Measurements from ENCODE around the gene SRGAP1. TPM values are rescaled to one million over a fixed set of nuclear protein-coding genes. Genes with fewer than 3 reads are reported as not detected.

Gene SRGAP1
- total and polyA plus RNA-seq, 9 of the 15 experiments (the other 6 are each of a cell fraction or from before 2014, with no cell fraction given): 0.01 to 0.13 (median 0.04) TPM; not detected in 3

GRCh38 chr12:64142784-64143183 lies 298.3 kb downstream of the SRGAP1 start:
- TF ChIP-seq, protein P1, sequence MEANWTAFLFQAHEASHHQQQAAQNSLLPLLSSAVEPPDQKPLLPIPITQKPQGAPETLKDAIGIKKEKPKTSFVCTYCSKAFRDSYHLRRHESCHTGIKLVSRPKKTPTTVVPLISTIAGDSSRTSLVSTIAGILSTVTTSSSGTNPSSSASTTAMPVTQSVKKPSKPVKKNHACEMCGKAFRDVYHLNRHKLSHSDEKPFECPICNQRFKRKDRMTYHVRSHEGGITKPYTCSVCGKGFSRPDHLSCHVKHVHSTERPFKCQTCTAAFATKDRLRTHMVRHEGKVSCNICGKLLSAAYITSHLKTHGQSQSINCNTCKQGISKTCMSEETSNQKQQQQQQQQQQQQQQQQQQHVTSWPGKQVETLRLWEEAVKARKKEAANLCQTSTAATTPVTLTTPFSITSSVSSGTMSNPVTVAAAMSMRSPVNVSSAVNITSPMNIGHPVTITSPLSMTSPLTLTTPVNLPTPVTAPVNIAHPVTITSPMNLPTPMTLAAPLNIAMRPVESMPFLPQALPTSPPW (CRISPR knock-in tag; IDR thresholded peaks at IDR 0.05): no peak
- TF ChIP-seq ZNF165 (CRISPR knock-in tag; IDR thresholded peaks at IDR 0.05; ENCODE audit: borderline replicate concordance) (no peak), NFATC3 (IDR thresholded peaks at IDR 0.05) (no peak), PATZ1 (CRISPR knock-in tag; IDR thresholded peaks at IDR 0.05; ENCODE audit: borderline replicate concordance) (no peak), HINFP (tag; conservative IDR thresholded peaks at IDR 0.05; ENCODE audit: low read depth) (no peak), LCOR (CRISPR knock-in tag; IDR thresholded peaks at IDR 0.05) (no peak), LARP7 (IDR thresholded peaks at IDR 0.05) (no peak), ZNF282 (CRISPR knock-in tag; IDR thresholded peaks at IDR 0.05) (no peak)
- no peaks in the 10 kb centered on the region for H3K4me1 ChIP-seq (replicated peaks in 1 of 2; ENCODE audit: control insufficient read depth in 2 of 2, insufficient read depth in 2 of 2, low read length in 2 of 2)
- ChIA-PET POLR2A (interaction anchor here (0.6 to 1.0 kb wide), 2 partner anchors 12 to 55 kb away, joined by 3 read pairs; no protein-coding TSS in a partner anchor), CTCF (ENCODE audit: low intra/inter-chr PET ratio) (no interaction called here)
- no peak overlapping the region for H2AFZ ChIP-seq (ENCODE audit: low read depth, low read length)
- H3K4me2 ChIP-seq (ENCODE audit: insufficient read depth, low read length): no peak overlapping the region
- BruUV-seq (replicated peaks): no TSS peak
- no peaks in the 10 kb centered on the region for H3K36me3 ChIP-seq (ENCODE audit: control insufficient read depth, insufficient read depth, low read length)
- H4K20me1 ChIP-seq (replicated peaks; ENCODE audit: control insufficient read depth, insufficient read depth, low read length): no peaks in the 10 kb centered on the region
- WGBS (ENCODE audit: insufficient coverage, low coverage, missing lambda C conversion rate): 5% methylated on average over 7 of the region's 7 CpGs
- FAIRE-seq (no peak), DNase-seq (ENCODE audit: extremely low read depth in 1 of 4, low spot score in 3 of 4) (no peak), ATAC-seq (no peak)
- intact Hi-C loops (cut with micrococcal nuclease): loop anchor here (10.0 kb wide), 1 partner anchor 112 kb away; no protein-coding TSS in a partner anchor
- H3K9me3 ChIP-seq (replicated peaks; ENCODE audit: control insufficient read depth, insufficient read depth, low read depth, low read length): no peaks in the 10 kb centered on the region
- no peak overlapping the region for H3K4me3 ChIP-seq
- no peaks in the 10 kb centered on the region for H3K79me2 ChIP-seq (ENCODE audit: control insufficient read depth, insufficient read depth, low read length)
- in situ Hi-C loops (cut with MboI): no loop called here
- no peaks in the 10 kb centered on the region for H3K9me1 ChIP-seq (ENCODE audit: control insufficient read depth, insufficient read depth, low read length)
- H3K27me3 ChIP-seq (ENCODE audit: control insufficient read depth in 2 of 2, insufficient read depth in 2 of 2, low read length in 2 of 2): peaks cover 0 to 12% of the 10 kb centered on the region in 2 experiments; a peak in 2 of 5 replicates
- H3K27ac ChIP-seq (ENCODE audit: extremely low read depth, low read depth, low read length): no peak overlapping the region
- no peak overlapping the region for H3K9ac ChIP-seq (ENCODE audit: insufficient read depth in 1 of 2, low read depth in 2 of 2, low read length in 2 of 2)

Measured in K562 (cell line).